Transverse colon (tissue), 4 donors: ENCODE measurements around the gene PHACTR2. TPM values are rescaled to one million over a fixed set of nuclear protein-coding genes. Genes with fewer than 3 reads are reported as not detected.

ENCODE experiments used
- DNase-seq: peaks from one replicate; pipeline ENCODE4 v3.0.0-alpha.2; 2019
- H3K27ac ChIP-seq, 4 donors: fragments of 200-600 bp; sonication (generic); 2 replicates each; pipeline ENCODE4 v1.5.1; 2016 to 2018; ENCODE audit warnings: inconsistent platforms in 4 of 4
- H3K27me3 ChIP-seq: fragments of 200-600 bp; sonication (generic); 2 replicates; pipeline ENCODE4 v1.5.1; 2017; ENCODE audit warnings: inconsistent platforms
- H3K36me3 ChIP-seq, 4 donors: fragments of 200-600 bp; sonication (generic); 2 replicates each; pipeline ENCODE4 v1.5.1; 2017 to 2019; ENCODE audit warnings: inconsistent platforms in 4 of 4
- H3K4me1 ChIP-seq, 4 donors: fragments of 200-600 bp; sonication (generic); 2 replicates each; pipeline ENCODE4 v1.5.1; 2017 to 2020; ENCODE audit warnings: inconsistent platforms in 4 of 4
- H3K4me3 ChIP-seq, 4 donors: fragments of 200-600 bp; sonication (generic); 1 replicate in 1 of 4; 2 replicates in 3 of 4; pipeline versions ENCODE4 v1.5.1 to v1.6.1; 2017 to 2019; ENCODE audit warnings: inconsistent platforms in 4 of 4
- H3K9me3 ChIP-seq, 2 donors: fragments of 200-600 bp; sonication (generic); 2 replicates each; pipeline ENCODE4 v1.5.1; 2017 to 2019; ENCODE audit warnings: inconsistent platforms in 2 of 2
- EP300 ChIP-seq: sonication (generic); formaldehyde crosslinking; IDR thresholded peaks from one replicate; pipeline ENCODE4 v1.6.1; 2017; ENCODE audit warnings: antibody characterized with exemption, low read depth
- POLR2A ChIP-seq: fragments of 450-650 bp; IDR thresholded peaks from one replicate; pipeline ENCODE4 v1.6.1; 2016; ENCODE audit warnings: antibody characterized with exemption, mild to moderate bottlenecking, moderate library complexity
- POLR2AphosphoS5 ChIP-seq, 3 donors: sonication (generic); formaldehyde crosslinking; IDR thresholded peaks; one replicate each; pipeline ENCODE4 v1.6.1; 2016; ENCODE audit warnings: antibody characterized with exemption in 3 of 3
- WGBS, 2 donors: methylation state at CpG; one replicate each; pipeline ENCODE4 v1.1.5; 2018; ENCODE audit warnings: low coverage in 1 of 2; 5-methylcytosine and 5-hydroxymethylcytosine counted together
- in situ Hi-C, 4 donors: fragments of 200-750 bp; cut with MboI; loops; one replicate each; pipeline versions ENCODE4 v1.15.0 to v1.15.1; 2017; ENCODE audit warnings: low sequenced_read_pairs in 3 of 4, low pct_ligation_motif_present in 1 of 4, low pct_unique_long_range_greater_than_20kb in 1 of 4
- intact Hi-C: fragments of 100-400 bp; cut with DNase I; formaldehyde crosslinking; loops from one replicate; pipeline ENCODE4 v1.15.1; 2023; ENCODE audit warnings: low total_unique reads
- total RNA-seq, 4 donors: library from RNA; depleted of rRNA; stranded (reverse); fragments of >200 nt; gene quantifications; one replicate each; pipeline ENCODE4 v1.1.0, GENCODE V29; 2016
- TF ChIP-seq, protein P1 (sequence below), 5 experiments: fragments of 200-600 bp in 3 of 5; fragments of 450-650 bp in 2 of 5; sonication (generic) in 3 of 5; IDR thresholded peaks; 1 replicate in 2 of 5; 2 replicates in 3 of 5; pipeline ENCODE4 v1.5.1; 2016 to 2017; ENCODE audit warnings: antibody characterized with exemption in 5 of 5, inconsistent platforms in 3 of 5, mild to moderate bottlenecking in 2 of 5, moderate library complexity in 1 of 5

PHACTR2 gene
- total RNA-seq, 4 donors from 2014 or later = 38.6 to 56.8 (median 48.7) TPM

DNA sequence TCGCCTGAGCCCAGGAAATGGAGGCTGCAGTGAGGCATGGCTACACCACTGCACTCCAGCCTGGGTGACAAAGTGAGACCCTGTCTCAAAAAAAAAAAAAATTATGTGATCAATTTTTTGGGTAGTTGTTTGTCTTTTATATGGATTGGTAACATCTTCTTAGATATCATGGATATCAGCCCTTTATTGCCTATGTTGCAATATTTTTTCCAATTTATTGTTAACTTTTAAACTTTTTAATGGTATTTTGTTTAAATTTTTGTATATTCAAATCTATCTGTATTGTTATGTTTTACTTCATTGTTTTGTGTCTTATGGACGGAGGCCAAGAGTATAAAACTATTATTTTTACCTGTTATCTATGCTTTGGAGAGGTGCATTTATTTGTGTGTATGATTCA lies 133.0 kb downstream of the PHACTR2 start:
- intact Hi-C loops (no loop called here), in situ Hi-C loops (loop anchor here in 1 of 4 donors (25.0 kb wide), 1 partner anchor 223 kb away; no protein-coding TSS in a partner anchor)
- TF ChIP-seq POLR2AphosphoS5 (IDR thresholded peaks at IDR 0.05) (no peak), EP300 (no peak), POLR2A (no peak)
- TF ChIP-seq, protein P1, sequence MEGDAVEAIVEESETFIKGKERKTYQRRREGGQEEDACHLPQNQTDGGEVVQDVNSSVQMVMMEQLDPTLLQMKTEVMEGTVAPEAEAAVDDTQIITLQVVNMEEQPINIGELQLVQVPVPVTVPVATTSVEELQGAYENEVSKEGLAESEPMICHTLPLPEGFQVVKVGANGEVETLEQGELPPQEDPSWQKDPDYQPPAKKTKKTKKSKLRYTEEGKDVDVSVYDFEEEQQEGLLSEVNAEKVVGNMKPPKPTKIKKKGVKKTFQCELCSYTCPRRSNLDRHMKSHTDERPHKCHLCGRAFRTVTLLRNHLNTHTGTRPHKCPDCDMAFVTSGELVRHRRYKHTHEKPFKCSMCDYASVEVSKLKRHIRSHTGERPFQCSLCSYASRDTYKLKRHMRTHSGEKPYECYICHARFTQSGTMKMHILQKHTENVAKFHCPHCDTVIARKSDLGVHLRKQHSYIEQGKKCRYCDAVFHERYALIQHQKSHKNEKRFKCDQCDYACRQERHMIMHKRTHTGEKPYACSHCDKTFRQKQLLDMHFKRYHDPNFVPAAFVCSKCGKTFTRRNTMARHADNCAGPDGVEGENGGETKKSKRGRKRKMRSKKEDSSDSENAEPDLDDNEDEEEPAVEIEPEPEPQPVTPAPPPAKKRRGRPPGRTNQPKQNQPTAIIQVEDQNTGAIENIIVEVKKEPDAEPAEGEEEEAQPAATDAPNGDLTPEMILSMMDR (IDR thresholded peaks at IDR 0.05) = no peak
- WGBS, 2 donors = 85 to 93% methylated on average over 1 to 2 of the region's 2 CpGs
- DNase-seq = no peak
- H3K4me3 ChIP-seq = no peak overlapping the region
- no peaks in the 10 kb centered on the region for H3K36me3 ChIP-seq
- H3K27me3 ChIP-seq = no peaks in the 10 kb centered on the region
- no peaks in the 10 kb centered on the region for H3K4me1 ChIP-seq
- no peak overlapping the region for H3K27ac ChIP-seq
- no peaks in the 10 kb centered on the region for H3K9me3 ChIP-seq

DNA sequence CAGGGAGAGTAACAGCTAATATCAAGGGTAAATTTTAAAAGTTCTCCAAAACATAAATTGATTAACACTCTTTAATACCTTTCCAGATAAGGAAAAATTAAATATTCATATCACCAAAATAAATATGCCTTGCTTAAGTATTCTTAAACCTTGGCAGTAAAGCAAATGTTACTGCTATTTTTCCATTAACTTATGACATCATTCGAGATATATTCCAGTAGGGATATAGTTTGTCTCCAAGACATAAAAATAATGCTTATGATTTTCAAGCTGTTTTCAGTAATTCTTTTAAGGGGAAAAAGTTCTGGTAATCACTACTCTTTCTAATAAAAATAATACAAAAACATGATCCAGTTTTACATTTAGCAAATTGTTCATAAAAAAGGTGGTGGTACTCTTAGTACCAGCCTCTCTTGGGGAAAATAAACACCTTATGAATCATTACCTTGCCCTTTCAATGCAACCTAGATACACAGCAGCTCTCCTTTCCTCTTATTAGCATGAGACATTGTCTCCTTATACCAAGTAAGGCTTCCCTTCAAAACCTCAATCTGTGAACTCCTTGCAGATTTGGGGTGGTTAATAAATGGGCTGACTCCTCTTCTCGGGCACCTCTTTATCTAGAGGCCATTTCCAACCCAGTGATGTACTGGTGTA lies 133.9 kb downstream of the PHACTR2 start:
- Histone ChIP-seq H3K27me3 (no peaks in the 10 kb centered on the region), H3K9me3 (no peaks in the 10 kb centered on the region), H3K27ac (no peak overlapping the region), H3K36me3 (no peaks in the 10 kb centered on the region), H3K4me3 (no peak overlapping the region), H3K4me1 (no peaks in the 10 kb centered on the region)
- no peak for TF ChIP-seq POLR2A
- no peak for TF ChIP-seq EP300
- TF ChIP-seq POLR2AphosphoS5 (IDR thresholded peaks at IDR 0.05) = no peak
- TF ChIP-seq, protein P1 (IDR thresholded peaks at IDR 0.05) = no peak
- intact Hi-C loops = no loop called here
- DNase-seq = no peak
- in situ Hi-C loops = loop anchor here in 1 of 4 donors (25.0 kb wide), 1 partner anchor 224 kb away; no protein-coding TSS in a partner anchor
- WGBS, 2 donors = 70 to 92% methylated on average over 2 of the region's 2 CpGs

DNA sequence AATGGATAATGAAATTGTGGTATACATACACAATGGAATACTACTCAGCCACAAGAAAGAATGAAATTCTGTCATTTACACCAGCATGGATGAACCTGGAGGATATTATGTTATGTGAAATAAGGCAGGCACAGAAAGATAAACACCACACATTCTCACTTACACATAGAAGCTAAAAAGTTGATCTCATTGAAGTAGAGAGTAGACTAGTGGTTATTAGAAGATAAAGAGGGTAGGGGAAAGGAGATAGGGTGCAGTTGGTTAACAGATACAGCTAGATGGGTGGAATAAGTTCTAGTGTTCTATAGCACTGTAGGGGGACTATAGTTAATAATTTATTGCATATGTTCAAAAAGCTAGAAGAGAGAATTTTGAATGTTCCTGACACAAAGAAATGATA lies 139.9 kb downstream of the PHACTR2 start:
- in situ Hi-C loops (loop anchor here in 1 of 4 donors (25.0 kb wide), 1 partner anchor 230 kb away; no protein-coding TSS in a partner anchor), intact Hi-C loops (no loop called here)
- TF ChIP-seq POLR2A (no peak), POLR2AphosphoS5 (IDR thresholded peaks at IDR 0.05) (no peak), EP300 (no peak)
- TF ChIP-seq, protein P1 (IDR thresholded peaks at IDR 0.05) = no peak
- Histone ChIP-seq H3K9me3 (no peaks in the 10 kb centered on the region), H3K27me3 (no peaks in the 10 kb centered on the region), H3K36me3 (no peaks in the 10 kb centered on the region), H3K4me3 (no peak overlapping the region), H3K4me1 (no peaks in the 10 kb centered on the region), H3K27ac (no peak overlapping the region)
- DNase-seq = no peak

DNA sequence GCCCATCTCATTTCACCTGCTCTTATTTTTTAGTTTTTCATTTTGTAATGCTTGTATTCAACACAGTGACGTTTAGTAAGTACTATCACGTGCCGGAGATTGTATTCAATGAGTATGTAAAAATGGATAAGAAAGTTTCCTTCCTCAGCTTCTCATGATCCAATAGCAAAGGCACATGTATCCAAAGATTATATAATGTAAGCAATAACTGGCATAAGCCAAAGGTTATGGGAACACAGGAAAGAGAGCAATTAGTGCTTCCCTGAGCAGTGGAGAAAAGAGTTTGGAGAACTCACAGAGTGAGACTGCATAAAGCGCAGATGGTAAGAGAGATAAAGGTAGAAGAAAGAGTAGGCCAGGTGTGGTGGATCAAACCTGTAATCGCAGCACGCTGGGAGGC lies 143.6 kb downstream of the PHACTR2 start:
- Histone ChIP-seq H3K4me3 (no peak overlapping the region), H3K27ac (no peak overlapping the region), H3K36me3 (peaks cover 0 to 3% (median 0%) of the 10 kb centered on the region in 4 donors), H3K27me3 (no peaks in the 10 kb centered on the region), H3K4me1 (no peaks in the 10 kb centered on the region), H3K9me3 (no peaks in the 10 kb centered on the region)
- in situ Hi-C loops = loop anchor here in 1 of 4 donors (25.0 kb wide), 1 partner anchor 234 kb away; no protein-coding TSS in a partner anchor
- intact Hi-C loops = no loop called here
- no peak for TF ChIP-seq EP300
- TF ChIP-seq POLR2AphosphoS5 (IDR thresholded peaks at IDR 0.05) = no peak
- no peak for TF ChIP-seq POLR2A
- TF ChIP-seq, protein P1 (IDR thresholded peaks at IDR 0.05) = no peak
- no peak for DNase-seq
- 90 to 97% methylated on average over 6 of the region's 6 CpGs for WGBS, 2 donors
